ENCODE results near the gene SPINK8. TPM values are rescaled to one million over a fixed set of nuclear protein-coding genes. Genes with fewer than 3 reads are reported as not detected.
"Not testable (repeated sequence)": the region's sequence is repeated elsewhere in the genome, so short reads cannot be mapped to it uniquely, and the experiment has no call there.

SPINK8 gene
- total RNA-seq (2014; rRNA removed; shearing (Covaris generic)) (not detected in 2 replicates), polyA plus RNA-seq (2016; fragmentation: Nextera tagmentation; extraction: Ambion mirVana) (not detected in 2 replicates)

DNA sequence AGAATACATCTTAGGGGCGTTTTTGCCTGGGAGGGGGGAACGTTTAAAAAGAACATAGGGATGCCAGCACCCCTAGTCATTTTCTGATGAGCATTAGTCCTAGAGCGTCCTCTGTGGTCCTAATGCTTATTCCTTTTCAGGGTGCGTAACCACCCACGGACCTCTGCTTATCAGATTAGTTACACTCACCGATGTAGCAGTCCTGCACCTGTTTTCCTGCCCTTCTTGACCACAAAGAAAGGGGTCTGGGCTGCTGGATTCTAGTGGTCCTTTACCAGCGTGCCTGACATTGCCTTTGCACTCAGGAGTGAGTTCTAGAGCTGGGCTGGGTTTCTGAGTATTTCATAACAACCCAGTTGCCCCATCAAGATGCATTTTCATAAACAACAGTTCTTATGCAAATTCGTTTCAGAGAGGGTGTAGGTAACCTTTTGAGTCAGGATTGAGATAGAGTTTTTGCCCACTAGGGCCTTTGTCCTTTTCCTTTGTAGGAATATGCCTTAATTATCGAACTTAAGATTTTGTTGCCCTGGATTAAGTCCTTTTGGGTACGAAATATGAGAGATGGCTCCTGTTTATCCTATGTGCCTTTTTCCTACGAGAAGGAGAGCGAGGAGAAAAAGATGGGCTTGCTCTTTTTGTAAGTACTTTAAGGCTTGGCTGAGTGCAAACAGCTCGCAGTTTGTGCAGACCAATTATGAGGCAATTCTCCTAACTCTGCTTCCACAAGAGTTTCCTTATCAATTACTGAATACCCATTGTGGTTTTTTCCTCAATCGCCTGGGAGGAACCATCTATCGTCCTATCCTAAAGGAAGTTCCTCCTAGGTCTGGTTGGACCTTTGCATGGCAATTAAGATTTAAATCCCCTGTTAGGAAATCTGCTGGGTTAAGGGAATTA lies at the start of gene SPINK8:
Gene SPINK8, minus strand, starts transcription at position 316 of the 900 bp plus-strand sequence. CDS start 5,320 bp downstream, outside the sequence.
- peaks cover 46% of the 10 kb centered on the region for H3K27me3 ChIP-seq (replicated peaks; ENCODE audit: insufficient read depth)
- H3K4me3 ChIP-seq; H3K36me3 ChIP-seq (ENCODE audit: low read depth); H3K79me2 ChIP-seq (ENCODE audit: insufficient read depth); H3K4me1 ChIP-seq (ENCODE audit: insufficient read depth); H3K9me2 ChIP-seq (ENCODE audit: insufficient read depth); in situ Hi-C loops (cut with MboI); H3F3A ChIP-seq (ENCODE audit: insufficient read depth); H4K20me1 ChIP-seq (ENCODE audit: insufficient read depth); H3K27ac ChIP-seq; H3K4me2 ChIP-seq (ENCODE audit: unreplicated experiment); H3K9ac ChIP-seq; H2AFZ ChIP-seq; H3K9me3 ChIP-seq (ENCODE audit: low read depth); DNase-seq: not testable (repeated sequence)
- WGBS, 2 experiments (ENCODE audit: low coverage in 1 of 2, low lambda C conversion rate in 2 of 2, missing lambda C conversion rate in 2 of 2) = 55 to 56% methylated on average over 15 of the region's 15 CpGs

DNA sequence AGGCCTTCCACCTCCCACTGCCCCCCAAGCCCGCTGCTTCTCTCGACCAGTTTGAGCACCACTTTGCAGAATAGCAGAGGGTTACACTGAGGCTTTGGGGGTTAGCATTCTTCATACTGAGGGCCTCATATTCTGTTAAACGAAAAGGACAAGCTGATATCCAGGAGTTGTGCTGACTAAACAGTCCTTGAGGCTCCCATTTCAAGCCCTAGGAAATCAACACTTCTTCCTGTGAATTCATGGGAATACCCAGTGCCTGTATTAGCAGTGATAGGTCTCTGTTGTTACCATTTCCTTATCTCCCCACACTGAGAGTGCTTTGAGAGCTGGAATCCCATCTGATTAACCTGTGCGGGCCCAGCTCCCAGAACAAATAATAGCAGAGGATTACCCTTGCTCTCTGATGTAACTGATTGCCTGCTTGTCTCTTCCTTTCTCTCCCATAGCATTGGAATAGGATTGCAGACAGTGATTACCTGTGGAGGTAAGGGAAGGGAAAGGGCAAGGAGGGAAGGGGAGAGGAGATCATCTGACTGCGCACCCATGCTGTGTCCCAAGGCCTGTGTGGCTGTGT lies 39.5 kb upstream of the SPINK8 start:
- DNase-seq = no peak
- Histone ChIP-seq H3K27me3 (replicated peaks; ENCODE audit: insufficient read depth) (peaks cover 8% of the 10 kb centered on the region; the same call in 1 of the 2 replicates), H3K4me3 (no peak overlapping the region), H4K20me1 (ENCODE audit: insufficient read depth) (no peaks in the 10 kb centered on the region), H3K4me1 (ENCODE audit: insufficient read depth) (no peaks in the 10 kb centered on the region), H3K9me3 (ENCODE audit: low read depth) (no peaks in the 10 kb centered on the region), H2AFZ (no peak overlapping the region), H3K9me2 (ENCODE audit: insufficient read depth) (no peaks in the 10 kb centered on the region), H3K4me2 (ENCODE audit: unreplicated experiment) (no peak overlapping the region), H3K36me3 (ENCODE audit: low read depth) (no peaks in the 10 kb centered on the region), H3K27ac (no peak overlapping the region), H3K79me2 (ENCODE audit: insufficient read depth) (no peaks in the 10 kb centered on the region), H3K9ac (no peak overlapping the region), H3F3A (ENCODE audit: insufficient read depth) (no peaks in the 10 kb centered on the region)
- WGBS, 2 experiments (ENCODE audit: low coverage in 1 of 2, low lambda C conversion rate in 2 of 2, missing lambda C conversion rate in 2 of 2) = 50 to 54% methylated on average over 5 of the region's 5 CpGs
- in situ Hi-C loops (cut with MboI) = no loop called here
- TF ChIP-seq EZH2phosphoT487 (IDR thresholded peaks at IDR 0.05; ENCODE audit: insufficient read depth, low read depth) (no peak), EZH2 (IDR thresholded peaks at IDR 0.05; ENCODE audit: insufficient read depth, poor library complexity, severe bottlenecking) (no peak)

DNA sequence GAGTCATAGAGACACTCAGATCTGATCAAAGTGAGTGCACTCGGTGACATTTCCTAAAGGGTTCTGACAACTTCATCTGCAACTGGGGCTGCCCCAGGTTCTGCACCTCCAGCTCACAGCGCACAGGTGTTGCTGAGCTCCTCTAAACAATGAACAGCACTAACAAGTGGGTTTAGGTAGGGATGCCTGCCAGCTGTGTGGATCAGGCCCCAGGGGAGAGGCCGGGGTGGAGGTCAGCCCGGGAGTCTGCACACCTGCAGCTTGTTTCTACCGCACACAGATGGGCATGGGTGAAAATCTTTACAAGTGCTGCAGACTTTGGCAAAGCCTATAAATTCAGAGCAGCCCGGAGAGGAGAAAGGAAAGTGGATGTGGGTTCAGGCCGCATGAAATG lies 38.9 kb upstream of the SPINK8 start:
- Histone ChIP-seq H3K4me1 (ENCODE audit: insufficient read depth) (no peaks in the 10 kb centered on the region), H3K9ac (no peak overlapping the region), H3K36me3 (ENCODE audit: low read depth) (no peaks in the 10 kb centered on the region), H2AFZ (no peak overlapping the region), H3K4me2 (ENCODE audit: unreplicated experiment) (no peak overlapping the region), H3K79me2 (ENCODE audit: insufficient read depth) (no peaks in the 10 kb centered on the region), H3F3A (ENCODE audit: insufficient read depth) (no peaks in the 10 kb centered on the region), H3K4me3 (no peak overlapping the region), H3K9me3 (ENCODE audit: low read depth) (no peaks in the 10 kb centered on the region), H3K27me3 (replicated peaks; ENCODE audit: insufficient read depth) (peaks cover 8% of the 10 kb centered on the region; the same call in 1 of the 2 replicates), H3K9me2 (ENCODE audit: insufficient read depth) (no peaks in the 10 kb centered on the region), H3K27ac (no peak overlapping the region), H4K20me1 (ENCODE audit: insufficient read depth) (no peaks in the 10 kb centered on the region)
- TF ChIP-seq EZH2 (IDR thresholded peaks at IDR 0.05; ENCODE audit: insufficient read depth, poor library complexity, severe bottlenecking) (no peak), EZH2phosphoT487 (IDR thresholded peaks at IDR 0.05; ENCODE audit: insufficient read depth, low read depth) (no peak)
- no peak for DNase-seq
- WGBS, 2 experiments (ENCODE audit: low coverage in 1 of 2, low lambda C conversion rate in 2 of 2, missing lambda C conversion rate in 2 of 2) = 62% methylated on average over 7 of the region's 7 CpGs
- in situ Hi-C loops (cut with MboI) = no loop called here

DNA sequence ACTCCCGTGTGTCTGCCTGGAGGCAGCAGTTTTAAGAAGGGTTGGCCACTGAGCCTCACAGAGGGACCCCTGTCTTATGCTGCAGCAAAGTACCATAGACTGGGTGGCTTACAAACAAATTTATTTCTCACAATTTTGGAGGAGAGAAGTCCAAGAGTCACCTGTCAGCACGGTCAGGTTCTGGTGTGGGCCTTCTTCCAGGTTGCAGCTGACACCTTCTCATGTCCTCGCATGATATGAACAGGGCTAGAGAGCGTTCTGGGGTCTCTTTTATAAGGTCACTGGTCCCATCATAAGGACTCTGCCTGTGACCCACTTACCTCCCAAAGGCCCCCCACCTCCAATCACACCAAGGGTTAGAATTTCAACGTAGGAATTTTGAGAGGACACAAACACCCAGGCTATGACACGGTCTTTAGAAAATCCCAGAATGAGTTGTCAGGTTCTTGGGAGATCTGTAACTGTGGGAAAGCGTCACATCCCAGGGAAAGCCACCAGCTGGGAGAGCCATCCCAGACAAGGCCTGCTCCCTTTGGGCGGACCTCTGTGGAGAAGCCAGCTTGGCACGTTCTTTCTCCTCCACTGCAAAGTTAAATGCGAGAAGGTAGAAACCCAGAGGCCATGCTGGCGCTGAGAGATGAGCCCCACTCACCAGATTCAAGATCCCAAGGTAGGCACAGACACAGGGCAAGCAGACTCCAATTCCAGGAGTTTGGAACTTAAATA lies 38.4 kb upstream of the SPINK8 start, which contains the start of gene FBXW12:
Gene FBXW12, plus strand, starts transcription at position 569 of the 726 bp plus-strand sequence. CDS start 549 bp downstream, outside the sequence.
- Histone ChIP-seq H3K27me3 (replicated peaks; ENCODE audit: insufficient read depth) (peaks cover 8% of the 10 kb centered on the region; the same call in 1 of the 2 replicates), H3K27ac (no peak within 1 kb of the TSS), H3K36me3 (ENCODE audit: low read depth) (no peaks in the 10 kb centered on the region), H3K4me3 (no peak within 1 kb of the TSS), H3K4me1 (ENCODE audit: insufficient read depth) (no peaks in the 10 kb centered on the region), H4K20me1 (ENCODE audit: insufficient read depth) (no peaks in the 10 kb centered on the region), H3K9me3 (ENCODE audit: low read depth) (no peaks in the 10 kb centered on the region), H3K9ac (no peak within 1 kb of the TSS), H2AFZ (no peak within 1 kb of the TSS), H3K79me2 (ENCODE audit: insufficient read depth) (no peaks in the 10 kb centered on the region), H3K9me2 (ENCODE audit: insufficient read depth) (no peaks in the 10 kb centered on the region), H3F3A (ENCODE audit: insufficient read depth) (no peaks in the 10 kb centered on the region), H3K4me2 (ENCODE audit: unreplicated experiment) (no peak within 1 kb of the TSS)
- WGBS, 2 experiments (ENCODE audit: low coverage in 1 of 2, low lambda C conversion rate in 2 of 2, missing lambda C conversion rate in 2 of 2) = 60 to 69% methylated on average over 11 of the region's 11 CpGs
- TF ChIP-seq EZH2phosphoT487 (IDR thresholded peaks at IDR 0.05; ENCODE audit: insufficient read depth, low read depth) (no peak), EZH2 (IDR thresholded peaks at IDR 0.05; ENCODE audit: insufficient read depth, poor library complexity, severe bottlenecking) (no peak)
- in situ Hi-C loops (cut with MboI) = no loop called here
- DNase-seq = no peak
